GM18517 (cell line): Measurements from ENCODE around the gene BMPER.

Source experiments
- ATAC-seq: cut with Tn5 transposase; IDR thresholded peaks from one replicate; pipeline ENCODE4 v1.9.1; 2021; ENCODE audit warnings: mild to moderate bottlenecking, moderate library complexity; ENCODE audit not compliant: unreplicated experiment

The BMPER gene

DNA sequence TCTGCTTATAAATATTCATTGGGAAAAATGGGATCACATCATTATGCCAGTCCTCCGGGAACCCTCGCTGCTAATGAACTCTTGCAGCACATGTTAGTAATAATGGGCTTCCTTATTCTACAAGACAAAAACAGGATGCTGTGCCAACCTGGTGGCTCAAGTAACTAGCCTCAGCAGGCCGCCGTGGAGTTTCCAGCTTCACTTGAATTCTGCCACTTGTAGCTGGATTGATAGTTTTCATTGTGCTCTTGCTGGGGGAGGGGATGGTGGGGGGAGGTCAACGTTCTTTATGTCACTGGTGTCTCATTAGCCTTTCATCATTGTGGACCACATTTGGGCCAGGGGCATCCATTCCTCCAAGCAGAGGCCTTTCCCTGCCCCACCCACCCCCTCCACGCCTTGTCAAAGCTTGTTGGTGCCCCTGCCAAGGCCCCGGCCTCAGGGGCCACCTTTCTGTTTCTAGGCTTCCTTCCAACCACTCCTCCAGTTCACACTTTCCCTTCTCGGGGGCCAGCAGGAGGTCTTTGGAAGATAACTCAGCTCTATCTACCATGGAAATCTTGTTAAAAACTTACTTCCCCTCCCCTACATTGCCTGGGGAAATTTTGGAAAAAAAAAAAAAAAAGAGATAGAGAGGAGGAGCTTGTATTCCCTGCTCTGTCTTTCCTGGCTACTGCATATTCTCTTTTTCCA lies 153.9 kb downstream of the BMPER start:
- ATAC-seq: no peak

DNA sequence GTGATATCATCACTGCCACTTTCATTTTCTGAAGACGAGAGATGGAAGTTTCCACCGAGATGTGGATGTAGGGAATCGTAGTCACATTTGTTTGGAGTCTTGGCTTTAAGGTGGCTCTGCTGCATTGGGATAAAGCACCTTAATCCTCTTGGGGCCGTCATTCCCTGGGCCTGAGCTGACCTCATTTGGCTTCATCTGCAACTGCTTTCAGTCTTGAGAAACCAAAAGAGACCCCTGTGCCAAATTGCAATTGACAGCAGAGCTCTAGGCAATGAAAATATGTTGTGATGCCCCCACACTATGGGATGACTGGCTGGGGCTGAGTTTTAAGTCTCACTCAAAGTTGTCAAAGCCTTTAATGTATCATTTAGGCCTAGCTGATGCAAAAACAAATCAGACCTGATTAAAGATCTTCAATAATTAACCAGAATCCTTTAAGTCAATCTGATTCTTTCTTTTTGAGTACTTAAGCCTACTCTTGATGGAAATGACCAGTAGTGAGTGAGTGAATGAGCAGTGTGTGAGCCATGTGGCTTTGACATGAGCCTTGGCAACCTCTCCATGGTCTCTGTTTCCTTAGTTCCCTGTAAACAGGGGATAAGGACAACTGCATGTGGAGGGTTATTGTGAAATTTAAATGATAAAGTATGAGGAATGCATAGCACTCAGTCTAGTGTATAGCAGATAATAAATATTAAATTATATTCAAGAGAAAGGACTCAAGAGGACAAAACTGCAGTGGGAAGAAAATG lies 155.0 kb downstream of the BMPER start:
- no peak for ATAC-seq

DNA sequence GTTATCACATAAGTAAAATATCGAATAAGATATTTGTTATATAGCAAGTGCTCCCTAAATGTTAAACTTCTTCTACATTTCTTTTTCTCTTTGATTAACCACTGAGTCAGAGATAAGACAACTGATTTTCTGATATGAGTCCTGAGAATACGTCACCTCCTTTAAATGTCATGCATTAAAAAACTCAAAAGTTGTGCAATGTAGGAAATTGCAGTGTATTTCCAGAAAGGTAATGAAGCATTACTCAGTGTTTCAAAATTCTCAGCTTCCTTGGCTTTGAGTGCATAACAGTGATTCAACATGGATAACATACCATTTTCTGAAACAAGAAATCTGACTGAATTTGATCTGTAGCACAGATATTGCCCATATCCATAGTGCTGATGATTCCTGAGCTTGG lies 155.8 kb downstream of the BMPER start:
- no peak for ATAC-seq

GRCh38 chr7:34062341-34062740 lies 157.0 kb downstream of the BMPER start:
- ATAC-seq: no peak

- no peak for ATAC-seq
Measured at GRCh38 chr7:34062826-34063225, 157.5 kb downstream of the BMPER start.

GRCh38 chr7:34064519-34065158 lies 159.3 kb downstream of the BMPER start:
- no peak for ATAC-seq

DNA sequence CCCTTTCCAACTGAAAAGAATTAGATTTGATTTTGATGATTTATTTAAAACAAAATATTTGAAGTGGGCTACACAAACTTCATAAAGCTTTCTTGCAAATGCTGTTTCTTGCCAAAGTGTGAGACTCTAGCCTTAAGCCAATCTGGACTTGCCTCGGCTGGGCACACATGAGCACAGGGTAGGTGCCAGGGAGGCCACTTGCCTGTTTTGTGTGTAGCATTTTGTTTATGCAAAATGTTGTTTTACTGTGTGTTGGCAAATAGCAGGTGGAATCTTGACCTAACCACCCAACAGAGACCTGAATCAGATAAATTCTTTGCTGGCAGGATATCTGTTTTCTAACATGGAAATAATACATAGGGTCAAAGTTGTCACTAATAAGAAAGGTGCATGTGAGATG lies 161.1 kb downstream of the BMPER start:
- no peak for ATAC-seq

- no peak for ATAC-seq
Measured at GRCh38 chr7:34067005-34067778, 161.9 kb downstream of the BMPER start.

DNA sequence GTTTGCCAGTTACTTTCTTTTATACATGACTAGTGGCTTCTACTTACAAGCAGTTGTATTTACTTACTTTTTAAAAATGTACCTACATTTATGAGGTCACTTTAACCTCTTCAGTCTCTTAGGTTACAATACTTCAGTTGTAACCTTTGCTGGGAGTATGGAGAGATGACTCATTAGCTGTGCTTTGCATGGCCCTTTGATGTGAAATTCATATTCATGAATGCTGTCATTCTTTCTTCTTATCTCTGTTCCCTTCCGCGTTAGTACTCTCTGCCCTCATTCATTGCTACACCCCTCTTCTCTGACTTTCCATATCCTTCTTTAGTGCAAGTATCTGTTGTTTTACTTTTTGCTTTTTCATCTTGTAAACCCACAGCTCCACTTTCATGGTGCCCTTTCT lies 164.3 kb downstream of the BMPER start:
- no peak for ATAC-seq

DNA sequence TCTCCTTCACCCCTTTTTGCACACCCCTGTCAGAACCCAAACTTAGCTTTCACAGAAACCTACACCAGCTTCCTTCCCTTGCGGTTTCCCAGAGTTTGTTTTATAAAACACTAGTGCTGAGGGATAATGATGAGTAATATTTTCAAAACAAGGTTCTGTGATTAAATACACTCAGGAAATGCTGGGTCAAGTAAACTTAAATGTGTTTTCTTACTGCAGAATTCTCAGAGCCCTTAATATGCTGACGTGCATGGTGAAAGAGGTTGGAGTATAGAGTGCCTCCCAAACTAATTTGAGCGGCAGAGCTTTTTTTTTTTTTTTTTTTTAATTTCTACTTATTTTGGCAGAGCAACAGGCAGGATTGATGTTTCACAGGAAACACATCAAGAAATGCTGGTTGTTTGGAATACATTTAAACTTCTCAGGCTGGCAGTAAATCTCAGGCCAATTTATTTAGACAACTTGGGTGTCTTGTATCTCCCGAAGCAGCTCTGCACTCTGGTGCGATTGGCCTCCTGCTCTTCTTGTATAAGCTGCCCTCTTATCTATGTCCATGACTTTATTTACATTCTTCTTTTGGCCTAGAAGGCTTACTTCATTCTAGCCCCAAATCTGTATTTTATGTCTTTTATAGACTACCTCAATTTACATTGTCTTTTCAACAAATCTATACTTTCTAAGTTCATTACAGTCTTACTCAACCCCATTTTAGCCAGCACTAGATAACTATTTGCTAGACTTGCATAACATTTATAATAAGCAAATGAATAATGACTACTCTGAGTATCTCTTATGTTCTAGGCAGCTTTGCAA lies 165.4 kb downstream of the BMPER start:
- ATAC-seq: no peak

DNA sequence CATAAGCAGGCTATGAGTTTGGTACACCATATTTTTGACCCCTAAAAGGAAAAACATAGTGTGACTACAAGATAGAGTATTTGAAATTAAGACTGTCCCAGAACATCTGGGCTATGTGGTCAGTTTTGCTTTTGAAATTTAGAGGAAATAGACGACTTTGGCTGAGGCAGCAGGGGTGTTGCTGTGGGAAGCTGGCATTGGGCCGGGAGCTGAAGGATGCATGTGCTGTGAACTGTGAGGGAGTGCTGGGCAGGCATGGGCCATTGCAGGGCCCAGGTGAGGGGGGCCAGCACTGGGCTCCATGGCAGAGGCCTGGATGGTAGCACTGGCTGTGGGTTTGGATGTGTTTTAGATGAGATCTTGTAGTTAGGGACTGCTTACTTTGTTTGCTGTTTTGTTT lies 168.3 kb downstream of the BMPER start:
- no peak for ATAC-seq

DNA sequence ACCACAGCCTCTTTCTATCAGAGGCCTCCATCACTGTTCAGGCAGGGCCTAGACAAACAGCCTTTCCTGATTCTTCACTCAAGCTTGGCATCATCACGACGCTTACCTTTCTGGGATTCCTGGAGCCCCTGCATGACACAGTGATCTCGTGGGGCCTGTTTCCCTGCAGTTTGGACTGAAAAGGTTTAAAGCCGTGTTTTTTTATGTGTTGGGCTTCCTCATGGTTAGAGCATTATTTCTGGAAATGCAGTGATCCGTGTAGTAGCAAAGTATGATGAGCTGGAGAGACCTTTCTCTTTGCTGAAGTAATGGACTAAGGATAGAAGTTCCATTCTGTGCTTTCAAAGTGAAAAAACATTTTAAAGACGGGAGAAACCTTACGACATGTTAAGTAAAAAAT lies 169.1 kb downstream of the BMPER start:
- ATAC-seq: no peak

DNA sequence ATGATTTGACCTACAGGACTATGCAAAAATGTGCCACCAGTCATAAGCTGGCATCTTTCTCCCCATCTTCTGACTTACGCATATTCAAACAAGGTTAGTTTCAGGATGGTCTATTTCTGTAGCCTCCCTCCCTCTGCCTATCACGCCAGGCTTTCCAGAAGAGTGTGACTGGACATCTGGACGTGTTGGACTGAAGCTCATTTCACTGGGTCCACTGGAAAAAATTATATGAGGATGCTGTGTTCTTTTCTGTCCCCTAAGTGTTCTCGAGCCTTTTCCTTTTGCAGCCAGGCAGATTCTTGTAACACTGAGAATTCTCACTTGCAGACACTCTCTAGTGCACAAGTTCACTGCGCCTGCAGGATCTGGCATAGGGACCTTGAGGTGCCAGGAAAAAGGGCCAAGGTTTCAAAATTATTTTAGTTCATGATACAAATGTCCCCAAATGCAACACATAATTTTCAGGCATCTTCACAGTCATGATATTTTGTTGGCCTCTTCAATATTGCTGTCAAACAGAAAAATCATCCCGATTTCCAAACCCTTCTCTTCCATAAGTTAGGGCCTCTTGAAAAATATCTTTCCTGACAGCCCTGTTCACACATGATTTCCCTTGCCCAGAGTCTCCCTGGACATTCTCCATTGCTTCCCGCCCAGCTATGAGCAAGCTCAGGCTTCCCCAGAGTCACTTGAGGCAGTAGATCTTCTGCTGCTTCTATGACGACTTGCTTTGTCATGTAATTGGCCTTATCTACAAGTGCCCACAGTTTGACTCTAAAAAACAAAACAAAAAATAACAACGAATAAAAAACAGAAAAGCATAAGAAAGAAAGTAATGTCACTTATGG lies 170.4 kb downstream of the BMPER start:
- no peak for ATAC-seq

- no peak for ATAC-seq
Measured at GRCh38 chr7:34077168-34077567, 171.8 kb downstream of the BMPER start.

DNA sequence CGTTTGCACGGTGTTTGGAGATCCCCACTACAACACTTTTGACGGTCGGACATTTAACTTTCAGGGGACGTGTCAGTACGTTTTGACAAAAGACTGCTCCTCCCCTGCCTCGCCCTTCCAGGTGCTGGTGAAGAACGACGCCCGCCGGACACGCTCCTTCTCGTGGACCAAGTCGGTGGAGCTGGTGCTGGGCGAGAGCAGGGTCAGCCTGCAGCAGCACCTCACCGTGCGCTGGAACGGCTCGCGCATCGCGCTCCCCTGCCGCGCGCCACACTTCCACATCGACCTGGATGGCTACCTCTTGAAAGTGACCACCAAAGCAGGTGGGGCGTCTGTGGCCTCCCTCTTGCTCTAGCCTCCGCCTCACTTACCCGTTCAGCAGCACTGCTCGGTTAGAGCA lies 173.5 kb downstream of the BMPER start:
- ATAC-seq: no peak

DNA sequence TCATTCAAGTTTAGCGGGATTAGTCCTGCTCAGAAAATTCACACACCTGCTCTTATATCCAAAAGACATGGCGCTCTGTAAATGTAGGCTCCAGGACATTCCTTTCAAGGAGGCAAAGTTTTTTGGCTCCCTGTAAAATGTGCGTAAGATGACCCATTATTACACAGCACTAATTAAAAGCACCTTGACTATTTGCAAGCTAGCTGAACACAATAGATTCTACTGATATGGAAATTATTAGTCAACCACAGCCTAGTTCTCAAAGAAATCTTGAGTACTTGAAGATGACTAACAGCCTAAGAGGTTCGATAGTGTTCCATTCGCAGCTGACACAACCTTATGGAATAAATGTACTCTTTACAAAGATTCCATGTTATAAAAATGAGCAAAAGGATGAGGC lies 175.2 kb downstream of the BMPER start:
- no peak for ATAC-seq

- no peak for ATAC-seq
Measured at GRCh38 chr7:34081935-34082334, 176.6 kb downstream of the BMPER start.

- no peak for ATAC-seq
Measured at GRCh38 chr7:34083440-34083839, 178.1 kb downstream of the BMPER start.

DNA sequence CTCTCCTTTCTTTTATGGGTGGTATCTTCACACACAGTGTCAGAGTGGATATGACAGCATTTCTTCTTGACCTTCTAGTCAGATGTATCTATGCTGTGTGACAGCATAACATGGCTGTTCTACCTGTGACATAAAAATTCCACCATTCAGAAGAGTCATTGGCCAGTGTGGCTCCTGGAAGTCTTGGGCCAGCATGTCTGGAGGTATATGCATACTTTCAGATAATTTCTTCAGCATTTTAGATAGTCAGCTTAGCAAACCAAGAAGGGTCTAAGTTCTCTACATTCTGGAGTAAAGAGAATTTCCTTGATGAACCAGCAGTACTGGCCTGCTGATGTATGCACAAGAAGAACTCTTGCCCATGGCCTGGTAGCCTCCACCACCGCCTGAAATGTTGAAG lies 179.3 kb downstream of the BMPER start:
- no peak for ATAC-seq

DNA sequence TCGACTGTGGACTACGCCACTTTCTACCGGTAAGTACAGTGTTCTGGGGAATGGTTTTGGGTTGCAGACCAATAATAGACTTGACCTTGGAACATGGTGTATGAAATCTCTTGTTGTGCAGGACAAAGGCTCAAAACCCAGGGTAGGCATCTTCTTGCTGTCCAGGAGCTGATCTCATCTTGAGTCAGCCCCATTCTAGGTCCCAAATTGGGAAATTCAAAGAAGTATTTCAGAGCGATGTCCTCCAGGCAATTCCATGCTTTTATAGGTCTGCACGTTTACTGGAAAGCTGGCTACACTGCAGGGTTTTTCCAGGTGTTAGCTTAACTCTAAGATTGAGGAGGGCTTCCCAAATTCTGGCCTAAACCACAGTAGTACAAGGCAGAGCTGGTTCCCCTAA lies 180.7 kb downstream of the BMPER start:
- no peak for ATAC-seq
